OCI-LY7 (cell line): ENCODE measurements around the gene RAB27B.

Experiments used
- CTCF ChIP-seq: fragments of 200-600 bp; sonication (generic); conservative IDR thresholded peaks from 2 replicates; pipeline ENCODE4 v1.5.1; 2014; ENCODE audit warnings: mild to moderate bottlenecking, antibody characterized with exemption, low read length, moderate library complexity, mixed read lengths
- EZH2phosphoT487 ChIP-seq: fragments of 200-600 bp; sonication (generic); IDR thresholded peaks from 2 replicates; pipeline ENCODE4 v1.6.1; 2018; ENCODE audit warnings: low read depth, borderline replicate concordance, mild to moderate bottlenecking, mixed run types, antibody characterized with exemption, low read length, moderate library complexity, mixed read lengths

- no peak for TF ChIP-seq CTCF
- TF ChIP-seq EZH2phosphoT487: no peak
These were observed 2.5 kb upstream of the RAB27B start for GRCh38 chr18:54825601-54826344.
